ENCODE results near the gene CARD18. TPM values are rescaled to one million over a fixed set of nuclear protein-coding genes. Genes with fewer than 3 reads are reported as not detected.
"Not testable (repeated sequence)": the region's sequence is repeated elsewhere in the genome, so short reads cannot be mapped to it uniquely, and the experiment has no call there.

CARD18 gene
- total RNA-seq, 1 experiment from 2014 or later = not detected

GRCh38 chr11:105132716-105133511, 6.7 kb downstream of the CARD18 start:
- DNase-seq (ENCODE audit: low read depth) = peak; percentile 23

GRCh38 chr11:105130189-105130813, 9.3 kb downstream of the CARD18 start:
- DNase-seq (ENCODE audit: low read depth) = no peak

DNA sequence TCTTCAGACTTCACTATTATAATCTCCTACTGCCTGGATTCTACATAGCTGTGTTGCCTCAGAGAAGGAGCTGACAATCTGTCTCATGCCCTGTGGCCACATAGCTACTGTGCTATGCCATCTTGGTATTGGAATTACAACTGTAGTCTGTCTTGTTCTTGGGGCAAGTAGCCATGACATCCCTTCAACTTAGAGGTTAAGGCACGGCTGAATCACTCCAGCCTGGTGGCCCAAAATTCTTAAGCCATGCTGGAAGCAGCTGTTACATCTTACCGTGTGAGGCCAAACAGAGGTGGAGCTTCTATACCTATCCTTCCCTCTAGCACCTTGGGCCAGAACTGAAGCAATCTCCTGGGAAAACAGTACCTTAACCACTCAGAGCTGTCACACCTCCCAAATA, 14.8 kb downstream of the CARD18 start:
- no peak for DNase-seq (ENCODE audit: low read depth)

DNA sequence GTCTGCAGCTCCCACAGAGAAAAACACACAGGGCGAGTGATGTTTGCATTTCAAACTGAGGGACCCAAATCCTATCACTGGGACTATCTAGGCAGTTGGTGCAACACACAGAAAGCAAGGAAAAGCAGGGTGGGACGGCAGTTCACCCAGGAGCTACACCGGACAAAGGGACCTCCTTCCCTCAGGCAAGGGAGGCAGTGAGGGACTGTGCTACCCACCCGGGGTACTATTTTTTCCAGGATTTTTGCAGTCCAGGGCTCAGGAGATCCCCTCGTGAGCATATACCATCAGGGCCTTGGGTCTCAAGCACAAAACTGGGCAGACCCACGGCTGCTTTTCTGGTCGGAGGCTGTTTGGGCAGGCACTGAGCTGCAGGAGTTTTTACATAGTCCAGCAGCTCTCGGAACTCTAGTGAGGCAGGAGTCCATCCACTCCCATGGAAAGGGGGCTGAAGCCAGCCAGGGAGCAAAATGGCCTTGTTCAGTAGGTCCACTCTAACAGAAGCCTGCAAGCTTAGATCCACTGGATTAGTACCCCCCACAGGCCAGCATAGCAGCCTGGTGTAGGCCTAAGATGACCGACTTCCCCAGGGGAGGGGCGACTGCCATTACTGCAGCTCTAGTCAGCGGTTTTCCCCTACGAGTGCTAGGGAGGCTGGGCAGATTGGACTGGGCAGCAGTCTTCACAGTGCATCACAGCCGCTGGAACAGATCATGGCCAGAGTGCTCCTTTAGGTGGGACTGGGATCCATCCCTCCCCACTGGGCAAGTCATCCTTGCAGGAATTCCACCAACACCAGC, 28.2 kb downstream of the CARD18 start:
- no peak for DNase-seq (ENCODE audit: low read depth)

DNA sequence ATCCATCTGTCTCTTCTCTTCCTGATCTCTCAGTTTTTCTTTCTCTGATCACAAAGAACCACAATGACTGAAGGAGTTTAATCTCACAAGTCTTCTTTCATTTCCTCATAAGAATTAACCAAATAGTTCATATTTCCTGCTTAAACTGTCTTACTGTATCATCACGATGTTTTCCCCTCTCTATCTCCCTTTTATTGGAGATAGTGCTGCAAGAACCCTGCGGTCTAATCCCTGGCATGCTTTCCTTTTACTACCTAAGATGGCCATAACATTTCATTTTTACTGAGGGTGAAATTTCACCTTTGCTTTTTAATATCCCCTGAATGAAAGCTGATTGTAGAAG, 28.9 kb downstream of the CARD18 start:
- no peak for DNase-seq (ENCODE audit: low read depth)

GRCh38 chr11:105109855-105110687, 29.5 kb downstream of the CARD18 start:
- DNase-seq (ENCODE audit: low read depth) = no peak

GRCh38 chr11:105109321-105109720, 30.2 kb downstream of the CARD18 start:
- DNase-seq (ENCODE audit: low read depth) = no peak

GRCh38 chr11:105108247-105108646, 31.3 kb downstream of the CARD18 start:
- DNase-seq (ENCODE audit: low read depth) = no peak

DNA sequence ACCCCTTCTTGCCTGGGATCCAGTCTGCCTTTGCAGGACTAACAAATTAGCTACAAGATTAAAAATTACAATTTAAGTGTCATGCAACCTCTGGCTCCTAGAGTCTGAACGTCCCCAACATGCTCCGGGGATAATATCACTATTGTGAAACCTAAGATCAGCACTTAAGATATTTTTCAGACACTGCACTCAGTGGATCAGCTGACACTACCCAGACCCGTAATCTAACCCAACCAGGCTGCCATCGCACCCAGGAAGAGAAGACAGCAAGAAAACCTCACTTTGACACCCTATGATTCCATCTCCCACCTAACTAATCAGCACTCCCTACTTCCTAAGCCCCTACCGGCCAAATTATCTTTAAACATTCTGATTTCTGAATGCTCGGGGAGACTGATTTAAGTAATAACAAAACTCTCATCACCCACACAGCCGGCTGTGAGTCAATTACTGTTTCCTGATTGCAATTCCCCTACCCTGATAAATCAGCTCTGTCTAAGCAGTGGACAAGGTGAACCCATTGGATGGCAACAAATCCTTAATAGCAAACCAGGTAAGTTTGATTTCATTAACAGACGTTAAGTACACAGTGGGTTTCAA, 32.2 kb downstream of the CARD18 start:
- not testable (repeated sequence) for DNase-seq (ENCODE audit: low read depth)

GRCh38 chr11:105106140-105106539, 33.4 kb downstream of the CARD18 start:
- no peak for DNase-seq (ENCODE audit: low read depth)

DNA sequence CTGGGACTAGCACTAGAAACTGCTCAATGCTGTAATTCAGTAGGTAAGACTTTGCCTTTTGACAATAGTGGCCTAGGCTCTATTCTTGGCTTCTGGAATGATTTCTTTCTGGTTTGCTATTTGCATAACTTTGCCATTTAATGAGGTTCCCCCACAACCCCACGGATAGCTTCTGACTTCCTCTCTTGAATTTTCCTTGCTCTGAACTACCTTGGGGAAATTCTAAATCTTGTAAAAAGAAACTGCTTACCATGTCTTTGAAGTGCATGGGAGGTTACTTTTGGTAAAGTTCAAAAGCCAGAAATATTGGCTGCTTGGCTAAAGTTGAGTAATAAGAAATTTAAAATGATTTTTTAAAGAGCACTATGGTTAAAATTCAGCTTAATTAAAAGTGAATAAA, 35.3 kb downstream of the CARD18 start:
- DNase-seq (ENCODE audit: low read depth) = no peak

DNA sequence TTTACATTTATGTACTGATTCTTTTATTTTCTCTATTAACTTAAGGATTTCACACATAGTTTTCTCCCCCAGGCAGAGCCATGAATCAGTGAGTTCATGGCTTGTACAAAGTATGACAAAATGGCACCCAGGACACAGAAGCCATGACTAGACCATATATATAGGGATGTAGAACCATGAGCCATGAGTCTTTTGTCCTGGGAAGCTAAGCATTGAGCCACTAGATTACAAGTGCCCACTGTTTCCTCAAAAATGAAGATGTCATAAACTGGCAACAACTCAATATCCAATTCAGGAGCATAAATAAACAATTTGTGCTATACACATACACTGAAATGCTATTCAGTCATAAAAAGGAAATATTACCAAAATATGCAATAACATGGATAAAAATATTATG, 36.2 kb downstream of the CARD18 start:
- no peak for DNase-seq (ENCODE audit: low read depth)

DNA sequence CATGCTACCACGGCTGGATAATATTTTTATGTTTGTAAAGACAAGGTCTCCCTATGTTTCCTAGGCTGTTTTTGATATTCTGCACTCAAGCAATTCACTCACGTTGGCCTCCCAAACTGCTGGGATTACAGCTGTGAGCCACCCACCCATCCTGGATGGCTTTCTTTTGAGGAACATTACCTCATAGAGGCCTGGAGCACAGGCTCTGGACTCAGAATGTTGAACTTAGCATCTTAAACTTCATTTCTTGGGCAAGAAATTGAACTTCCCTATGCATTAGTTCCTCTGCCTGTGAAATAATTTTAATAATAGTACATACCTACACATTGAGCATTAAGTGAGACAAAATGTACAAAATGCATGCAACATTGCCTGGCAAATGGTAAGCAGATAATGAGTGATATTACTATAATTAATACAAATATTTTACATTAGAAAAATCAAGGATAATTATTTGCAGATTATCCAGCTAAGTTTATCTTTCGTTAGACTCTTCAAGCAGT, 37.4 kb downstream of the CARD18 start:
- DNase-seq (ENCODE audit: low read depth) = not testable (repeated sequence)

DNA sequence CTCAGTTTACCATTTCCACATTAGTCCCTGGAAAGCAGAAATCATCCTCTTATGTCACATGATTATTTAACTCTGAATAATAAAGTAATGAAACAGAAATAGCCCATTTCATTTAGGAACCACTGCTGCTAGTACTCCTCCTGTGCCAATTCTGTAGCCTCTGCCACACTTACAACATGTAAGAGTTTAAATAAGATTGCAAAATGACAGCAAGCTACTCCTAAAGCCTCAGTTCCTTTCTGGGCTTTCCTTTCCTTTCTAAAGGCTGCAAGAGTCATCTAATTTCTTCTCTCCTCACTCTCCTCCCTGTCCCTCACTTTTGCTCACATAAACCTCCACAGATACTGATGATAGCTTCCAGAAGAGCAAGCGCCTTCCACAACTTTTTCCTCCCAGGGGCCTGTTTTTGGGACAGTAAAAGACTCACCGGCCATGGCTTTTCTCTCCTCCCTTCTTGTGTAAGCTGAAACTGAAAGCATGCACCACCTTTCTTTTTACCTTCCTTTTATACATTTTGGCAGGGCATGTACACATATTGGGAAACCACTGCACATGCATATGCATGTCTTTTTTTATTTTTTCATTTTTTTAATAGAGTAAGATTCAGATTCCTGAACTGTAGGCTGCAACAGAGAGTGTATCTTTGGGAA, 38.5 kb downstream of the CARD18 start:
- no peak for DNase-seq (ENCODE audit: low read depth)

- peak; percentile 2 for DNase-seq (ENCODE audit: low read depth)
These were observed 39.4 kb downstream of the CARD18 start for GRCh38 chr11:105100206-105100605.

DNA sequence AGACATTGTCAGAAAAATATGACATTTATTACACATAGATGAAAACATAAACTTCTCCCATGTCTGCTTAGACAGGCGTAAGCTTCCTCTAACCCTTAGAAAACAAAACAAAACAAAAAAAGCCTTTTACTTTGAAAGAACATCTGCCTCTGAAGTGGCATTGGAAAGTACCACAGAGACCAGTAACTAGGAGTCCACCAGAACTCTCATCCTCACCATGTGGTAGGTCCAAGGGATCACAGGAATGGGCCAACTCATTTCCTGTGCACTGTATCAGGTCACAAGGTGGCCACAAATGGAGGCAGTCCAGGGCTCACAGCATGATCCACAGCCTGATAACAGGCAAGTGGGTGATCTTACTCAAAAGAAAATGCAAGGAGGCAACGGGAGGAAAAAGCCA, 40.0 kb downstream of the CARD18 start:
- peak; percentile 3 for DNase-seq (ENCODE audit: low read depth)

DNA sequence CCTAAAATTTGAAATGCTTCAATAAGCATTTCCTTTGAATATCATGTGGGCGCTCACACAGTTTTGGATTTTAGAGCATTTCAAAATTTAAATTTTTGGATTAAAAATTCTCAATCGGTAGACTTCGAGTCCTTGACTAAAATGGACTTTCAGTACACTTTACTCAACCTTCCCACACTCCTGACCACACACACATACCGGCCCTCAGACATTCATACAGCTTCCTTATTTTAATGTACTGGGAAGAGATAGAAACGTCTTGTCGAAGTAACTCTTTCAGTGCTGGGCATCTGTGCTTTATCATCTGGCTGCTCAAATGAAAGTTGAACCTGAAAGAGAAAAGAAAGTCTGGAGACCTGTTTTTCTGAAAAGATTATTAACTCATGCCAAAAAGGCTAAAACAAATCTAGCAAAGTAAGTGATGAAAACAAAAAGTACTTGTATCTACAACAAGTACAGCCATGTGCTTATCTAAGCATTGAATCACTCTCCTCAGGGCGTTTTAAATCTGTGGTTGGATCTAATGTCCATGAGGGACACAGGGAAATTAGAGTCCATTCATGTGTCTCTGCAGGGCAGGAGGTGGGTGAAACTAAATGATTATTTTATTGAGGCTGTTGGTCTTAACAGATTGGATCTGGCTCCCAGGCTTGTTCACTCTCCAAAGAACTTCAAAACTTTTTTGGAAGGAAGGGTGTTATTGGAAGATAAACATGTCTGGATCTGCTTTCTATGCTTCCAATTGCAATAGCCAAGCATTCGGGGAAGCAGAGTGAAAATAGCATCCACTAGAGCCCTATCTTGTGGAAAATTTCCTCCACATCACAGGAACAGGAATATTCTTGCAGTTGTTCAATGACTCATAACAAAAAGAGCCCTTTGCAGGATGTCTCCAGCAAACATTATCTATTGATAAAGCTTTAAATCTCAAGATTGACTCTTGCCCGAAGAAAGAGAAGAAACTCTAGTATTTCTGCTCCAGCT, 47.0 kb downstream of the CARD18 start:
- peak; percentile 70 for DNase-seq (ENCODE audit: low read depth)
